ENCODE data around the gene NUDT8. TPM values are rescaled to one million over a fixed set of nuclear protein-coding genes. Genes with fewer than 3 reads are reported as not detected.

NUDT8 gene
- polyA plus RNA-seq, 1 donor (not counting 4 experiments of a cell fraction or from before 2014, with no cell fraction given) = 1.1 TPM

DNA sequence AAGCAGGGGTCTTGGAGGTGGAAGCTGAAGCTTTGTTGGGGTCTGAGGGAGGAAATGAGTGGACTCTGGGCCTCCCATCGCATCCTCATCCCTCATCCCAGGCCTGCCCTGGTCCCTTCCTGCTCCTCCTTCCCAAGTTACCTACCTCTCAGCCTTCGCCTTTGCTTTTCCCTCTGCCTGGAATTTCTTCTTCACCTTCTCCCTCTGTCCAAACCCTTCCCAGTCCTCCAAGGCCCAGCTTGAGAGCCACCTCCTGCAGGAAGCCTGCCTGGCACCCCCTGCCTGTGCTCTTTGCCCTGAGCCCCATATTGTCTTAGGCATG lies 2.1 kb upstream of the NUDT8 start:
- Histone ChIP-seq H3K4me3 (ENCODE audit: control insufficient read depth in 2 of 3, extremely low read depth in 1 of 3, insufficient read depth in 2 of 3, low read depth in 1 of 3, low read length in 3 of 3) (no peak overlapping the region), H3K4me2 (ENCODE audit: control insufficient read depth, extremely low read depth, insufficient read depth, low read depth, low read length) (no peak overlapping the region), H3K9me1 (ENCODE audit: control insufficient read depth, extremely low read depth, insufficient read depth, low read length) (no peaks in the 10 kb centered on the region), H3K79me2 (ENCODE audit: control insufficient read depth, insufficient read depth, low read length) (no peaks in the 10 kb centered on the region), H3K36me3 (ENCODE audit: control insufficient read depth in 2 of 2, extremely low read depth in 1 of 2, insufficient read depth in 2 of 2, low read length in 2 of 2) (no peaks in the 10 kb centered on the region), H3K4me1 (ENCODE audit: control insufficient read depth, extremely low read depth, insufficient read depth, low read length) (peaks cover 9% of the 10 kb centered on the region), H3K9ac (ENCODE audit: control insufficient read depth, extremely low read depth, insufficient read depth, low read length) (no peak overlapping the region), H2AFZ (ENCODE audit: control insufficient read depth, low read length) (no peak overlapping the region), H3K27ac (ENCODE audit: control insufficient read depth, insufficient read depth, low read length) (no peak overlapping the region), H4K20me1 (ENCODE audit: control insufficient read depth, extremely low read depth, insufficient read depth, low read length) (no peaks in the 10 kb centered on the region), H3K9me3 (ENCODE audit: control insufficient read depth, low read depth, low read length) (no peaks in the 10 kb centered on the region), H3K27me3 (ENCODE audit: control insufficient read depth, extremely low read depth, insufficient read depth, low read length) (no peaks in the 10 kb centered on the region)
- TF ChIP-seq, protein P1, sequence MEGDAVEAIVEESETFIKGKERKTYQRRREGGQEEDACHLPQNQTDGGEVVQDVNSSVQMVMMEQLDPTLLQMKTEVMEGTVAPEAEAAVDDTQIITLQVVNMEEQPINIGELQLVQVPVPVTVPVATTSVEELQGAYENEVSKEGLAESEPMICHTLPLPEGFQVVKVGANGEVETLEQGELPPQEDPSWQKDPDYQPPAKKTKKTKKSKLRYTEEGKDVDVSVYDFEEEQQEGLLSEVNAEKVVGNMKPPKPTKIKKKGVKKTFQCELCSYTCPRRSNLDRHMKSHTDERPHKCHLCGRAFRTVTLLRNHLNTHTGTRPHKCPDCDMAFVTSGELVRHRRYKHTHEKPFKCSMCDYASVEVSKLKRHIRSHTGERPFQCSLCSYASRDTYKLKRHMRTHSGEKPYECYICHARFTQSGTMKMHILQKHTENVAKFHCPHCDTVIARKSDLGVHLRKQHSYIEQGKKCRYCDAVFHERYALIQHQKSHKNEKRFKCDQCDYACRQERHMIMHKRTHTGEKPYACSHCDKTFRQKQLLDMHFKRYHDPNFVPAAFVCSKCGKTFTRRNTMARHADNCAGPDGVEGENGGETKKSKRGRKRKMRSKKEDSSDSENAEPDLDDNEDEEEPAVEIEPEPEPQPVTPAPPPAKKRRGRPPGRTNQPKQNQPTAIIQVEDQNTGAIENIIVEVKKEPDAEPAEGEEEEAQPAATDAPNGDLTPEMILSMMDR (optimal IDR thresholded peaks at IDR 0.05 in 1 of 3, IDR thresholded peaks at IDR 0.05 in 1 of 3, conservative IDR thresholded peaks at IDR 0.05 in 1 of 3; ENCODE audit: extremely low read depth in 1 of 3, insufficient read depth in 2 of 3, low read length in 3 of 3) = no peak
- TF ChIP-seq EZH2 (IDR thresholded peaks at IDR 0.05; ENCODE audit: low read length) = no peak
- DNase-seq (ENCODE audit: low read depth, low spot score) (no peak), FAIRE-seq (no peak)
- dilution Hi-C loops (cut with MboI; ENCODE audit: extremely low pct_ligation_motif_present, low sequenced_read_pairs) = no loop called here

DNA sequence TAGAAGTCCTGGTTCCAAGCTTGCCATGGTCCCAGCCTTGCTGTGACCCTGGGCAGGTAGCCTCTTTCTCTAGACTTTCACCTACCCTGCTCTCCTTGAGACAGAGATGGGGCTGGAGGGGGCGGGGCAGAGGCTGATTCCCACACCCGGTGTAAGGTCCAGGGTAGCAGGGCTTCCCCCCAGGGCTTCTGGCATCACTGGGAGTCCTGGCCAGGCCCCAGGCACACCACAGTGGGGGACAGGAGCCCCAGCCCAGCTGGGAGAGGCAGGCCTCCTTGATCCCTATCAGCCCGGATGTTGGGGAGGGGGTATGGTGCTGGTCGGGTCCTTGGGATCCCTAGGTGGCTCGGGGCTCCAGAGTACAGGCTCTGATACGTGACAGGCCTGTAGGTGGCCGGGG lies 1.7 kb upstream of the NUDT8 start:
- Histone ChIP-seq H3K4me2 (ENCODE audit: control insufficient read depth, extremely low read depth, insufficient read depth, low read depth, low read length) (no peak overlapping the region), H3K36me3 (ENCODE audit: control insufficient read depth in 2 of 2, extremely low read depth in 1 of 2, insufficient read depth in 2 of 2, low read length in 2 of 2) (no peaks in the 10 kb centered on the region), H3K9me3 (ENCODE audit: control insufficient read depth, low read depth, low read length) (no peaks in the 10 kb centered on the region), H3K4me1 (ENCODE audit: control insufficient read depth, extremely low read depth, insufficient read depth, low read length) (peaks cover 6% of the 10 kb centered on the region), H2AFZ (ENCODE audit: control insufficient read depth, low read length) (no peak overlapping the region), H3K27ac (ENCODE audit: control insufficient read depth, insufficient read depth, low read length) (no peak overlapping the region), H3K79me2 (ENCODE audit: control insufficient read depth, insufficient read depth, low read length) (no peaks in the 10 kb centered on the region), H3K9me1 (ENCODE audit: control insufficient read depth, extremely low read depth, insufficient read depth, low read length) (no peaks in the 10 kb centered on the region), H3K4me3 (ENCODE audit: control insufficient read depth in 2 of 3, extremely low read depth in 1 of 3, insufficient read depth in 2 of 3, low read depth in 1 of 3, low read length in 3 of 3) (no peak overlapping the region), H4K20me1 (ENCODE audit: control insufficient read depth, extremely low read depth, insufficient read depth, low read length) (no peaks in the 10 kb centered on the region), H3K27me3 (ENCODE audit: control insufficient read depth, extremely low read depth, insufficient read depth, low read length) (no peaks in the 10 kb centered on the region), H3K9ac (ENCODE audit: control insufficient read depth, extremely low read depth, insufficient read depth, low read length) (no peak overlapping the region)
- dilution Hi-C loops (cut with MboI; ENCODE audit: extremely low pct_ligation_motif_present, low sequenced_read_pairs) = no loop called here
- TF ChIP-seq EZH2 (IDR thresholded peaks at IDR 0.05; ENCODE audit: low read length) = no peak
- TF ChIP-seq, protein P1 (optimal IDR thresholded peaks at IDR 0.05 in 1 of 3, IDR thresholded peaks at IDR 0.05 in 1 of 3, conservative IDR thresholded peaks at IDR 0.05 in 1 of 3; ENCODE audit: extremely low read depth in 1 of 3, insufficient read depth in 2 of 3, low read length in 3 of 3) = no peak
- no peak for DNase-seq (ENCODE audit: low read depth, low spot score)
- no peak for FAIRE-seq
